Measurements from ENCODE around the gene SEC24B.
"Not testable (repeated sequence)": the region's sequence is repeated elsewhere in the genome, so short reads cannot be mapped to it uniquely, and the experiment has no call there.

SEC24B gene

DNA sequence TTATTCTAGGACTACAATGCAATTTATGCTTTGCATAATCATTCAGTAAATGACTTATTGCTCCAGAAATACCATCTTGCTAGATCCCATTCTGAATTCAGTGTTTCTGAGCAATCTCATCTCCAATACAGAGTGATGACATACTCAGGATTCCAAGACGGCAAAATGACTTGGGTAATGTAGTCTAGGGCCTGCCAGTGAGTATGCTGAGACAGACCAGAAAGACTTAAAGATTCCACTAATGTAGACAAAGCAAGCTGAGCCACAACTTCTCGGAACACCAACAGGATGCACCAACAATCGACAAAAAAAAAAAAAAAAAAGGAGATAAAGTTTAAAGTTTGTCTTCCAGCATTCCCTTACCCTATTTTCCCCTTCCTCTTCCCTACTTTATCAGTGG lies 919 bp upstream of the SEC24B start:
- no peak for DNase-seq (ENCODE audit: low spot score)

DNA sequence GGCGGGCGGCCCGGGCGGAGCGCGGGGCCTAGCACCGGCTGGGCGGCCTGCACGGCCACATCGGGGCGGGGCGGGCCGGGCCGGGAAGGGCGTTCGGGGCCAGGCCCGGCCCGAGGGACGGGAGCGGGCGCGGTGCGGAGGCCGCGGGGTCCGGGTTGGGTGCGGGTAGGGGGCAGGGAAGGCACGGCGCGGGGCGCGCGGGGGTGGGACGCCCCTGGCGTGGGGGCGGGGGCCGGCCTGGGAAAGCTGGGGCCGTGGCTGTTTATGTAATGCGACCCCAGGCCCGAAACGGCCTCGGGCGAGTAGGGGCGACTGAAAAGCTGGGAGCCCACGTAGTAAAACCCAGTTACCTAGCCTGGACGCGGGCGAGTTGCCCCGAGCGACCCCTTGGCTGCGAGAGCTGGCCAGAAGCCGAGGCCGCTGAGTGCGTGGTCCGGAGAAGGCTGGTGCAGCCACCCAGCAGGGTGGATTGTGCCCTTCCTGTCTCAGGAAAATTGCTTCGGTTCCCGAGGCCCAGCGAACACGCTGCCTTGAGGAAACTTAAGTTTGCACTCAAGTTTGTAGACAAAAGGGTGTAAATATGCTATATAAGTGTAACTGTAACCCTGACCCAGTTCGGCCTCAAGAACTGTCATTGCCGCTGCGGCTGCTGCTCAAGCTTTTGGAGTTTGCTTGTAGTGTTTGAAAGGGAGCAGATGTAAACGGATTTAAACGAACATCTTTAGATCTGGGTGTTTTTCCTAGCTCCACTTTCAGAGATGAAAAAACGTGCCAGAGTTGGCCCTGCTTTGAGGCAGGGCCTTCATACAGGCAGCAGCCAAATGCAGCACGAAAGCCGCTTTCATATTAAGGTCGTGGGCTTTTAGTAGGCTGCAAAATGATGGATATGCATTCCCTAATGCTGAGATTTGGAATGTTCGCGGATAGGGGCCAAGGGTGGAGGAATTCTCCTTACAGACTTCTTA lies 674 bp downstream of the SEC24B start:
- peak; percentile 41 for DNase-seq (ENCODE audit: low spot score)

DNA sequence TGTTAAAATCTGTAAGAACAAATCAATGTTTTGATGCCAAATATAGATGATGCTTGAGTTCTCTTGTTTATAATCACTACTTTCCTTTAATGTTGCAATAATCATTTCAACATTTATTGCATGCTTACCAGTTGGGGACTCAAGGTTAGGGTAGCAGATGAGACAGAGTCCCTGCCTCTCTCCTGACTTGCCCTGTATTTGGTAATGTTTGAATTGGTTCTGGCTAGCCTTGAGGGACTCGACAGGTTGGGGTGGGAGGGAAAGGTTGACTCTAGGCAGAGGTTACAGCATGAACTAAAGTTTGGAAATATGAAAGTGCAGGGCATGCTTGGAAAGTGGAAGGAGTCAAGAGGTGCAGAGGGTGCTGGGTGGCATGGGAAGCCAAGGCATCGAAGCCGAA lies 2.0 kb downstream of the SEC24B start:
- no peak for DNase-seq (ENCODE audit: low spot score)

DNA sequence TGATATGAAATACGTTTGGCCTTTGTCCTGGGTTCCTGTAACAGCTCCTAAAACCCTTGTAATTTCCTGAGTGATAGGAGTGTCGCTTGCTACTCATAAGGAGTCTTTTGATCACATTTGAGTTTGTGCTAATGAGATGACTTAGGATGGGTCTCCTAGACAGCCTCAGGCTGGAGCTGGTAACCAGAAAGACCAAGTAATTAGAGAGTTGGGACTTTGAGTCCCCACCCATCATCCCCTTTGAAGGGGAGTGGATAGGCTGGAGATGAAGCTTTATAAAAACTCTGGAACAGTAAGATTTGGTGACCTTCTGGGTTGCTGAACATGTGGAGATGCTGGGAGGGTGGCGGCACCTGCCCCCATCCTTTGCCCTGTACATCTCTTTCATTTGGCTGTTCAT lies 2.9 kb downstream of the SEC24B start:
- no peak for DNase-seq (ENCODE audit: low spot score)

DNA sequence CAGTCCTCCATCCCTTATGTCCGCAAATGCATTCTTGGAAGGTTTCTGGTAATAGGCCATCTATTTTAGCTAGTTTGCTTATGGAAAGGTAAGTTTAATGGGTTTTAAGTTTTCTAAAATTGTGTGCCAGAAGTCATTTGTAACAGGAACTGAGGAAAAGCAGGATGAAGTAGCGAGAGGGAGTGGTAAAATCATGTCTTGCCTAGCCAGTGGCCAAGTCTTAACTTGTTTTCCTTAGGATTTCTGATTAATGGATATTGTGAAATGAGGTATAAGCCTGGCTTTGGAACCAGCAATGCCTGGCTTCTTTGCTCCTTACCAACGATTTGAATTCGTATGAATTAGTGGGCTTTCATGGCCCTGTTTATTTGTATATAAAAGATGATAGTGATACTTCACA lies 7.3 kb downstream of the SEC24B start:
- no peak for DNase-seq (ENCODE audit: low spot score)

DNA sequence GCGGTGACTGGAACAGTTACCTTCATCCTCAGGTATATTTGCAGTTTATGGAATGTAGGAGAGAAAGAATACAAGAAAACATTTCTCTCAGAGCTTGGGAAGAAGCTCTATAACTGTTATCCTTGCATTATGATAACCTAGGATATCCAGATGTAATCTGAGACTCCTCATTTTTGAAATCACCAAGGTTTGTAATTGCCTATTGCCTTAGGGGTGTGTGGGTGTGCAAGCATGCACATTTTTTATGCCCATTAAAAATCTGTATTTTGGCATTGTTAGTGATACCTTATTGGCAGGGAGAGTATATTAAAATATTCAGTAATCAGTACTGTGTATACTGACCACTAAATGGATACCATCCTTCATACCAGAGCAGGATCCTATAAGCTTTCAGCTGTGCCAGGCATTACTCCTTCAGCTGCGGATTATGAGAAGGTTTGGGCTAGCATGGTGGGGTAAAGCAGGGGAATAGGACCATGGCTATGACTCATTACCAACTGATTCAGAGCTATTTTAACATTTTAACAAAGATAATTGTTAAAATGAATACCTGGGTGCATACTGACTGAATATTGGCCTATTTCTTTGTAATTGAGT lies 8.3 kb downstream of the SEC24B start:
- no peak for DNase-seq (ENCODE audit: low spot score)

DNA sequence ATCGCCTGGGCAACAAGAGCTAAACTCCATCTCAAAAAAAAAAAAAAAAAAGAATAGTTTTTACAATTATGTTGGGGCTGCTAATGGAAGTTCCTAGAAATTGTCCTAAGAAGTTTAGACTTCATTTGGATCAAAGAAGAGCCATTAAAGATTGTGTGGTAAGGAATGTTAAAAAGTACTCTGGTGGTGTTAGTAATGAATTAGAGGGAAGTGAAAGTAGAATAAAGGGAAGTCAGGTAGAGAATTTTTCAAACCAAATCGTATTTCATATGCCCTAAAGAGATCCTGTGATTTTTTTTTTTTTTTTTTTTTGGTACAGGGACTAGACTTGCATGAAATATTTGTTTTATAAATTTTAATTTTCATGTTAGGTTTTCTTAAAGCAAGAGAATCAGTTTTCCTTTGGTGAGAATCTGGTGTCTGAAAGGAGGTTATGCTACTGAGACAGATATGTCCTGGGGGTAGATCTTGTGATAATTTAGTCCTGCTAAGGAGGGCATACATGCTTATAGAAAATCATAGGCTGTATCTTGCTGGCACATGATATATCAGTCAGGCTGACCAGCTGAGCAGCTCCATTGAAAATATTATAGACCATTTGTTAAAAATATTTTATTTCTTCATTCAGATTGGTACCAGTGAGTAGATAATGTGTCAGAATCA lies 10.7 kb downstream of the SEC24B start:
- DNase-seq (ENCODE audit: low spot score) = no peak

DNA sequence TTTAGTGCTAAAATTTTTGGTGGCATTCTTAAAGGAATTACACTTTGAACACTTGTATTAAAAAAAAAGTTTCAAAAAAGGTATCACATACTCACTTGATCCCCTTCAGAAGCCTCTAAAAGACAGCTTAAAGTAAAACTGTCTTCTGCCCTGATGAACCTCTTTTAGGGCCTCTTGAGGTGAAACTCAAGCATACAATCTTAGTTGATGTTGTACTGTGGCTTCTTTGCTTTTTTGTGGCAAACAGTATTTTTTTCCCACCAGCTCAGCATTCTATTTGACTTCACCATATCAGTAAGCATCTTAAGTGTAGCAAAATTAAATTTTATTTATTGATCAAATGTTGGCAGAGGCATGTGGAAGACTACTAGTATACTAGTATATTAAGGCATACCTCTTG lies 13.7 kb downstream of the SEC24B start:
- DNase-seq (ENCODE audit: low spot score) = no peak

DNA sequence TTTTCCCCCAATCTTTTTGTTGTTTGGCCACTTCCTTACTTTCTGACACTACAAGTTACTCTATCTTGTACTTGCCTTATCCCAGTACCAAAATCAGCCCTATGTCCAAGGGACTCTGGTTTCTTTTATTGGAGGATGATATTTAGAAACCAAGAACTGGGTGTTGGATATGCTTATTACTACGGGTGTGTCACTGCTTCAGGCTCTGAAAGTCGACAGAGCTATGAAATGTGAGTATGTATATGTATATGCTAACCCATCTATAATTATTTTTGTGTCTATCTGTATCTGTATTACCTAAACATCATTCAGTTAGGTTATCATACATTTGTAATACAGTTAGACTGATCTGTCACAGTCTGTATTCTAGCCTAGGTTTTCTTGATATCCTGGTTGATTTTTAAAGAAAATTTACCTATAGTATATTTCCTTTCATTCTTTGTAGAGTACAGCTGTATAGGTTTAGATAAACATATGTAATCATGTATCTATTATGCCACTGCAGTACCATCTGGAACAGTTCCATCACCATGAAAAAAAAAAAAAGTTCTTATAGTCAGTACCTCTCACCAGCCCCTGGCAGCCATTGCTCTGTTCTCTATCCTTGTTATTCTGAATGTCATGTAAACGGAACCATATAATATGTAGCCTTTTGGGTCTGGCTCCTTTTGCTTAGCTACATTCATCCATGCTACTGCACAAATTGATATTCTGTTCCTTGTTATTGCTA lies 18.1 kb downstream of the SEC24B start:
- DNase-seq (ENCODE audit: low spot score) = no peak

DNA sequence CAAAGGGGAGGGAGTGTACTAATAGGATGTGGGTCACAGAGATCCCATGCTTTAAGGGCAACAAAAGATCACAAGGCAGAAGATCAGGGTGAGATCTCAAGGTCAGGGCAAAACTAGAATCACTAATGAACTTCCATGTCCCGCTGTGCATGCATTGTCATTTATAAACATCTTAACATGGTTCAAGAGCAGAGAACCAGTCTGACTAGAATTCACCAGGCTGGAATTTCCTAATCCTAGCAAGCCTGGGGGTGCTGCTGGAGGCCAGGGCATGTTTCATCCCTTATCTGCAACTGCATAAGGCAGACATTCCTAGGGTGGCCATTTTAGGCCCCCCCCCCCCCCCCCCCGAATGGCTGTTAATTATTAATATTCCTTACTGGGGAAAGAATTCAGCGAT lies 19.5 kb downstream of the SEC24B start:
- DNase-seq (ENCODE audit: low spot score) = not testable (repeated sequence)

DNA sequence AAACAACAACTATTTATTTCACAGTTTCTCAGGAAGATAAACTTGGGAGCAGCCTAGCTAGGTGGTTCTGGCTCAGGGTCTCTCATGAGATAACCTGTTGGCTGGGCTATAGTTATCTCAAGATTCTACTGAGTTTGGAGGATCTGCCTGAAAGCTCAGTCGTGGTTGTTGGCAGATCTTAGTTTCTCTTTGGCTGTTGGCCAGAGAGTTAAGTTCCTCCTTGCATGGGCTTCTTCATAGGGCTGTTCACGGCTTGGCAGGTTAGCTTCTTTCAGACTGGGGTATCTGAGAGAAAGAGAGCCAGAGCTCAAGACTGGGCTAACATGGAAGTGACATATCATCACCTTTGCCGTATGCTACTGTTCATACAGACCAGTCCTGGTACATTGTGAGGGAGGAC lies 28.7 kb downstream of the SEC24B start:
- DNase-seq (ENCODE audit: low spot score) = peak; percentile 6

DNA sequence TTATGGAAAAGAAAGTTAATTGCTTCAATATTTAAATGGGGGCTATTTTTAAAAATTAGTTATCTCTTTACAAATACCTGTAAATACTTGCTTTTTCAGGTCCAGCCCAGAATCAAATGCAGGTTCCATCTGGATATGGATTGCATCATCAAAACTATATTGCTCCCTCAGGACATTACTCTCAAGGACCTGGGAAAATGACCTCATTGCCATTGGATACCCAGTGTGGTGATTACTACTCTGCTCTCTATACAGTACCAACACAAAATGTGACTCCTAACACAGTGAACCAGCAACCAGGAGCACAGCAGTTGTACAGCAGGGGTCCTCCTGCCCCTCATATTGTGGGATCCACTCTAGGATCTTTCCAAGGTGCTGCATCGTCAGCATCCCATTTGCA lies 29.2 kb downstream of the SEC24B start:
- no peak for DNase-seq (ENCODE audit: low spot score)

DNA sequence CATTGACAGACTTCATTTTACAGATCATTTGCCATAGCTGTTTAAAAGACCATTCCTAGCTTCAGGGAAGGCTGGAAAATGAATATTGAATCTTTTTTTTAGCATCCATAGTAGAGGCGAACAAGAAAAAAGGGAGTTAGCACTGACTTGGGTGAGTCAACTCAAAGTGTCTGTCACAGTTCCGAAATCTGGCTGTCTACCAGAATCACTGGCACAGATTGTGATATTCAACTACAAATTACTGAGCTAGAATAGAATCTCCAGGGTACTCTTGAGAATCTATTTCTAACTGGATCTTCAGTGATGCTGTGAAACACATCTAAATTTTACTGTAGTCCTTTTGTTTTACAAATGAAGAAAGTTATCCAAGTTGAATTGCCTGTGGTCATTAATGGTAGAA lies 31.5 kb downstream of the SEC24B start:
- DNase-seq (ENCODE audit: low spot score) = peak; percentile 42

DNA sequence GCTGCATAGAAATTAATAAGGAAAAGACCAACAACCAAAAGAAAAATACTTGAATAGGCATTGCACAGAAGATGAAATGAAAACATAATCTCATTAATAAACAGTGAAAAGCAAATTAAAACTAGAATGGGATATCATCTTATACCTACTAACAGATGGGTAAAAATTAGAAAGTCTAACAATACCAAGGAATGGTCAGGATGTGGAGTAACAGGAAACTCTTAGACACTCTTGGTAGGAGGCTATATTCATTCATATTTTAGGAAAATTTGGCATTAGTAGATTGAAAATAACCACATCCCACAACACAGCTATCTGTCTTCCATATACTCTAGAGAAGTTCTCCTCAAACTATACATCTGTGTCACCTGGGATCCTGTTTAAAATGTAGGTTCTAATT lies 36.3 kb downstream of the SEC24B start:
- no peak for DNase-seq (ENCODE audit: low spot score)

DNA sequence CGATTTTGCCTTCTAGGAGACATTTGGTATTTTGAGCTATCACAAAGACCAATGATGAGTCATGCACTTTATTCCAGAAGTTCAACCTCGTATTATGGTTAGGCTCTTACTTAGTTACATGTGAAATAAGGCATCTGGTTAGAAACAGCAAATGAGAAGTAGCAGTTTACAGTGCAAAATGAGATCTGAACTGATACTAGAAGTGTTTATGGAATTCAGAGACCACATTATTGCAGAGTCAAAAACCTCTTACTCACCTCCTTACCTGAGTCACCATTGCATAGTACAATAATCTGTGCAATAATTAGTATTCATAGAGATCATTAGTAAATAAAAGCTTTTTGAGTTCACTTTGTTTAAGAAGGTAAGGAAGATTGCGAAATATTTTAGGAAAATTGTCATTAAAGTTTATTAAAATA lies 38.7 kb downstream of the SEC24B start:
- no peak for DNase-seq (ENCODE audit: low spot score)

DNA sequence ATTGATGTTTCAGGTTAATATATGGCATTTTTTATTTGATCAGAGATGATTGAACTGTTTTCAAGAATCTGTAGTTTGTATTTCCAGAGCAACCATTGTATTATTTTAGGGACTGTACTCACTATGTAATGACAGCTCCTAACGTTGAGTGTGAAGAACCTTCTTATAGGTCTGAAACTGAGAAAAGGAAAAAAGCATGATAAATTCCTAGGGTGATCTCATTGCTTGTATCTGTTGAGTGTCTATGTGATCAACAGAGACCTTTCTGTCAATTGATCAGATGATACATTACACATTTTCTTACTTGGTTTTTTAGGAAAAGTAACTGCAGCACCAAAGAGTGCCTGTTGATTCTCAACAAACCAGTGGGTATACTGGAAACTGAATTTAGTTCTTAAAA lies 40.2 kb downstream of the SEC24B start:
- no peak for DNase-seq (ENCODE audit: low spot score)

DNA sequence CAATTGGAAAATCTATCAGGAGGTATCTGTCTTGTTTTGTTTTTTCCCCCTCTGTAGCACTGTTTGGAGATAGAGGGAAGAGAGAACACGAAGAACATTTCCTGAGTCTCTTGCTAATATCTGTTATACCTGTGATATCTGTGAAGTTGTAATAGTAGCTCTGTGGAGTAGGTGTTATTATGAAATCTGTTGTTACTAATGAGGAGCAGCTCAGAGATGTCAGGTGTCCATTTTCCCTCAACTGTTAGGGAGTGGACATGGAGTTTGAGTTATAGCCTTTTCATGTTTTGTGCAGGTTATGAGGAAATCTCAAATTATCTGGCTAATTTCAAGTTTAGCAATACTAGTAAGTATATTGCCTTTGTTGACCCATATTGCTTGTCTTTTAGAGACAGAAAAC lies 52.4 kb downstream of the SEC24B start:
- no peak for DNase-seq (ENCODE audit: low spot score)

DNA sequence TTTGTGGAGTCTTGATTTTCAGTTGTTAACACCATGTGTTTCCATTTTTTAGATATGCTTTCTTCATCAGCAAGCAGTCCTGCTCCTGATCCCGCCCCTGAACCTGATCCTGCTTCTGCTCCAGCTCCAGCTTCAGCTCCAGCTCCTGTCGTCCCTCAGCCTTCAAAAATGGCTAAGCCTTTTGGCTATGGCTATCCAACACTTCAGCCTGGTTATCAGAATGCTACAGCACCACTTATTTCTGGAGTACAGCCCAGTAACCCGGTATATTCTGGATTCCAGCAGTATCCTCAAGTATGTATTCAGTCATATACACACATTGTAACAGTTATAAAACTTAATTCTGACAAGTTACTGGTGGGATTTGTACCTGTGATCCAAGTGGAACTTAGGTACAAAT lies 60.9 kb downstream of the SEC24B start:
- DNase-seq (ENCODE audit: low spot score) = no peak

DNA sequence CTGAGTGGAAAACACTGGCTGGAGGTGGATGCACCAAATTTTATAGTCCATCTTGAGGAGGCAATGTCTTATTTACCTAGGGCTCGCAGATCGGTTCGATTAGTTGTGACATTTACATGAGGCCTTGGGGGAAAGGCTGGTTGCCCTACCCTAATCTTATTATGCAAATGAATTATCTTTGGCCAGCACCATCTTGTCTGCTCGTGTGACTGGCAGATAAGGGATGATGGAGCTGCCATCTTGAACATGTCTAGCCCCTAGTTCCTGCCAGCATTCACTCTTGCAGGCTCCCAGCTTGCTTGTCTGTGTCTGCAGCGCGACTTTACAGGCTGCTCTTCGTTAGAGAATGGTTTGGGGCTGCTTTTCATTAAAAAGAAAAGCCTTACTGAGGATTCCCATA lies 61.9 kb downstream of the SEC24B start:
- no peak for DNase-seq (ENCODE audit: low spot score)

DNA sequence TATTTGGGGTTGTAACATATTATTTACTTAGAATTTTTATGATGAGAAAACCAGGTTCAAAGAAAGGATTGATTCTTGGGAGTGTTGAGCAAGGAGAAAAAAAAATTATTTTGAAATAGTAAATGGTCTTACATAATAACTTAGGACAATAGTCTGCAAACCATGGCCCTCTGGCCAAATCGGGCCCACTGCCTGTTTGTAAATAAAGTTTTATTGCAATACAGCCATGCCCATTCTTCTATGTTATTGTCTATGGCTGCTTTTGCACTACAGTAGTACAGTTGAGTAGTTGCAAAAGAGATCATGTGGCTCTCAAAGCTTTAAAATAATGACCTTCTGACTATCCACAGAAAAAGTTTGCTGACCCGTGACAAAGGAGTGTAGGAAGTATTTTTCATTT lies 63.3 kb downstream of the SEC24B start:
- no peak for DNase-seq (ENCODE audit: low spot score)

DNA sequence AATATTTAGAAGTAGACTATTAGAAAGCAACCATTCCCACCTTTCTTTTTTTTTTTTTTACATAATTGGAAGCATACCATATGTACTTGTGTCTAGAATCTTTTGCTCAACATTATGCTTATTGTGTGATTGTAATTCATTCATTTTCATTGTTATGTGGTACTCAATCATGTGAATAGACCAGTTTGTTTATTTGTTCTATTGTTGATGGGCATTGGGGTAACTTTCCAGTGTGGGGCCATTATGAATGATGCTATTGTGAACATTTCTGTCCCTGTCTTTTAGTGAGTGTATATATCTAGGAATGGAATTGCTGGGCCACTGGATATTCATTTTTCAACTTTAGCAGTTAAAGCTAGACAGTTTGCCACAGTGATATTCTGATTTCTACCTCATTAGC lies 63.9 kb downstream of the SEC24B start:
- peak; percentile 72 for DNase-seq (ENCODE audit: low spot score)

DNA sequence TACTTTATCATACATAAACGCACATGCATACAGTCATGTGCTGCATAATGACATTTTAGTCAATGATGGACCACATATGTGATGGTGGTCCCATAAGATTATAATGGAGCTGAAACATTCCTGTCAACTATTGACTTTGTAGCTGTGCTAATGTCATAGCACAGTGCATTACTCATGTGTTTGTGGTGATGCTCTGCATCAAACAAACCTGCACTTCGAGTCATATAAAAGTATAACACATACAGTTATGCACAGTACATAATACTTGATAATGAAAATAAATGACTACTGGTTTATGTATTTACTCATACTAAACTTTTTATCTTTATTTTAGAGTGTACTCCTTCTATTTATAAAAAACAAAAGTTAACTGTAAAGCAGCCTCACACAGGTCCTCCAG lies 65.9 kb downstream of the SEC24B start:
- no peak for DNase-seq (ENCODE audit: low spot score)
